ENCODE data around the gene CEACAM19.

- TF ChIP-seq CREBL2 (CRISPR knock-in tag; IDR thresholded peaks at IDR 0.05; ENCODE audit: borderline replicate concordance), result no peak
- no peak for TF ChIP-seq HNRNPL (IDR thresholded peaks at IDR 0.05; ENCODE audit: low read depth, low read length)
- TF ChIP-seq EZH2 (conservative IDR thresholded peaks at IDR 0.05; ENCODE audit: low read depth, low read length), result no peak
- TF ChIP-seq ZMAT5 (CRISPR knock-in tag; IDR thresholded peaks at IDR 0.05; ENCODE audit: borderline replicate concordance, low read depth), result no peak
- TF ChIP-seq SUZ12 (IDR thresholded peaks at IDR 0.05; ENCODE audit: low read depth, low read length), result no peak
- no peak for TF ChIP-seq POLR2A (IDR thresholded peaks at IDR 0.05; ENCODE audit: insufficient read depth in 1 of 2, low read depth in 2 of 2, low read length in 2 of 2)
- TF ChIP-seq CTCF (CRISPR knock-in tag; IDR thresholded peaks at IDR 0.05), result no peak
- no peak for TF ChIP-seq ZNF543 (CRISPR knock-in tag; IDR thresholded peaks at IDR 0.05)
- TF ChIP-seq KDM5A (IDR thresholded peaks at IDR 0.05; ENCODE audit: borderline replicate concordance, low read length), result no peak
- TF ChIP-seq, protein P1, sequence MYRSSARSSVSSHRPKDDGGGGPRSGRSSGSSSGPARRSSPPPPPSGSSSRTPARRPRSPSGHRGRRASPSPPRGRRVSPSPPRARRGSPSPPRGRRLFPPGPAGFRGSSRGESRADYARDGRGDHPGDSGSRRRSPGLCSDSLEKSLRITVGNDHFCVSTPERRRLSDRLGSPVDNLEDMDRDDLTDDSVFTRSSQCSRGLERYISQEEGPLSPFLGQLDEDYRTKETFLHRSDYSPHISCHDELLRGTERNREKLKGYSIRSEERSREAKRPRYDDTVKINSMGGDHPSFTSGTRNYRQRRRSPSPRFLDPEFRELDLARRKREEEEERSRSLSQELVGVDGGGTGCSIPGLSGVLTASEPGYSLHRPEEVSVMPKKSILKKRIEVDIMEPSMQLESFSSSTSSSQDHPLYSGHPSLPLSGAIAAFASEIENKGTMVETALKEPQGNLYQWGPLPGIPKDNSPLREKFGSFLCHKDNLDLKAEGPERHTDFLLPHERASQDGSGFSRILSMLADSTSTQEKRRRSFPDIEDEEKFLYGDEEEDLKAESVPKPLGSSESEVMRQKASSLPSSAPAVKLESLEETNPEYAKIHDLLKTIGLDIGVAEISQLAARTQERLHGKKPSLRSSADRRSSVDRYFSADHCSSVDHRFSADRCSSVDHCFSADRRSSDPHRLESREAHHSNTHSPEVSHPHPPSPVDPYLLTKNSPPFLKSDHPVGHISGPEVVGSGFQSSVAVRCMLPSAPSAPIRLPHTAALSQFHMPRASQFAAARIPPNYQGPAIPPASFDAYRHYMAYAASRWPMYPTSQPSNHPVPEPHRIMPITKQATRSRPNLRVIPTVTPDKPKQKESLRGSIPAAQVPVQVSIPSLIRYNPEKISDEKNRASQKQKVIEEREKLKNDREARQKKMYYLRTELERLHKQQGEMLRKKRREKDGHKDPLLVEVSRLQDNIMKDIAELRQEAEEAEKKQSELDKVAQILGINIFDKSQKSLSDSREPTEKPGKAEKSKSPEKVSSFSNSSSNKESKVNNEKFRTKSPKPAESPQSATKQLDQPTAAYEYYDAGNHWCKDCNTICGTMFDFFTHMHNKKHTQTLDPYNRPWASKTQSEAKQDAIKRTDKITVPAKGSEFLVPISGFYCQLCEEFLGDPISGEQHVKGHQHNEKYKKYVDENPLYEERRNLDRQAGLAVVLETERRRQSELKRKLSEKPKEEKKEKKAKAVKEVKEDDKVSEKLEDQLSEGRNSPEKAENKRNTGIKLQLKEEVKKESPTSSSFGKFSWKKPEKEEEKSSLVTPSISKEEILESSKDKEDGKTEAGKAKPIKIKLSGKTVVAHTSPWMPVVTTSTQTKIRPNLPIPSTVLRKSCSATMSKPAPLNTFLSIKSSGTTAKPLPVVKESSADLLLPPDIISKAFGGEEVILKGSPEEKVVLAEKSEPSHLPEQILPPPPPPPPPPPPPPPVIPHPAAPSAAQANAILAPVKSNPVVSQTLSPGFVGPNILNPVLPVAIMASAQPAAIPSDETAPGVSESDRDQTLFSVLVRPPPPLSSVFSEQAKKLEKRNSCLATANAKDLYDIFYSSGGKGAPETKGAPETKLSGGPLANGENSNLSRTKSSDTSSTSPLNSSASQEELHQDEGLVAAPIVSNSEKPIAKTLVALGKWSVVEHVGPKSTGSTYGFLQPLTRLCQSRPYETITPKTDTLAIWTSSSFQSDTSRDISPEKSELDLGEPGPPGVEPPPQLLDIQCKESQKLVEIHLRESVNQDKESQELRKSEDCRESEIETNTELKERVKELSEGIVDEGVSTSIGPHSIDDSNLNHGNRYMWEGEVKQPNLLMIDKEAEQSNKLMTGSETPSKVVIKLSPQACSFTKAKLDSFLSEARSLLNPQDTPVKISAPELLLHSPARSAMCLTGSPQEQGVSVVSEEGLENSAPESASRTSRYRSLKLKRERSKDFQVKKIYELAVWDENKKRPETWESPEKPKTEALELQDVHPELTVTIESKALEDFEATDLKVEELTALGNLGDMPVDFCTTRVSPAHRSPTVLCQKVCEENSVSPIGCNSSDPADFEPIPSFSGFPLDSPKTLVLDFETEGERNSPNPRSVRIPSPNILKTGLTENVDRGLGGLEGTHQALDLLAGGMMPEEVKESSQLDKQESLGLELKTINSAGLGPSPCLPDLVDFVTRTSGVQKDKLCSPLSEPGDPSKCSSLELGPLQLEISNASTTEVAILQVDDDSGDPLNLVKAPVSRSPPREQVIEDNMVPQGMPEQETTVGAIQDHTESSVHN (CRISPR knock-in tag; IDR thresholded peaks at IDR 0.05), result no peak
- no peak for TF ChIP-seq IKZF1 (IDR thresholded peaks at IDR 0.05)
These were observed 17.9 kb upstream of the CEACAM19 start for GRCh38 chr19:44653343-44653742.
